H9 (cell line): Measurements from ENCODE around the gene SDK1. TPM values are rescaled to one million over a fixed set of nuclear protein-coding genes. Genes with fewer than 3 reads are reported as not detected.

ENCODE experiments used
- DNase-seq: peaks from one replicate; pipeline ENCODE4 v3.0.0-alpha.2; 2017
- H2AFZ ChIP-seq: one replicate; pipeline ENCODE4 v1.6.1; 2013; ENCODE audit warnings: mild to moderate bottlenecking, low read length, control low read depth, moderate library complexity
- H2AK5ac ChIP-seq: 2 replicates; pipeline ENCODE4 v1.6.1; 2013; ENCODE audit warnings: low read length, control low read depth, mixed read lengths; ENCODE audit not compliant: insufficient read length
- H2BK120ac ChIP-seq: one replicate; pipeline ENCODE4 v1.6.1; 2013; ENCODE audit warnings: low read depth, mild to moderate bottlenecking, low read length, control low read depth, inconsistent platforms; ENCODE audit not compliant: poor library complexity, severe bottlenecking
- H2BK12ac ChIP-seq: 2 replicates; pipeline ENCODE4 v1.6.1; 2013; ENCODE audit warnings: low read length, control low read depth, mixed read lengths, low read depth; ENCODE audit not compliant: insufficient read length
- H2BK15ac ChIP-seq: 2 replicates; pipeline ENCODE4 v1.6.1; 2013; ENCODE audit warnings: low read depth, low read length, control low read depth
- H2BK20ac ChIP-seq: one replicate; pipeline ENCODE4 v1.6.1; 2013; ENCODE audit warnings: low read depth, mild to moderate bottlenecking, low read length, control low read depth, inconsistent platforms; ENCODE audit not compliant: poor library complexity, severe bottlenecking
- H2BK5ac ChIP-seq: 2 replicates; pipeline ENCODE4 v1.6.1; 2013; ENCODE audit warnings: low read length, control low read depth, mixed read lengths; ENCODE audit not compliant: insufficient read length
- H3K14ac ChIP-seq: 2 replicates; pipeline ENCODE4 v1.6.1; 2013; ENCODE audit warnings: low read length, control low read depth; ENCODE audit not compliant: insufficient read depth
- H3K18ac ChIP-seq: 2 replicates; pipeline ENCODE4 v1.6.1; 2013; ENCODE audit warnings: low read depth, mild to moderate bottlenecking, mixed read lengths, low read length, control low read depth; ENCODE audit not compliant: insufficient read length
- H3K23ac ChIP-seq: 2 replicates; pipeline ENCODE4 v1.6.1; 2013; ENCODE audit warnings: low read length, control low read depth, mixed read lengths, low read depth; ENCODE audit not compliant: insufficient read length
- H3K23me2 ChIP-seq: 2 replicates; pipeline ENCODE4 v1.6.1; 2013; ENCODE audit warnings: low read depth, mild to moderate bottlenecking, mixed read lengths, low read length, control low read depth; ENCODE audit not compliant: insufficient read length, poor library complexity, severe bottlenecking
- H3K27ac ChIP-seq: 2 replicates; pipeline ENCODE4 v1.5.1; 2013; ENCODE audit warnings: low read length, control low read depth, mixed read lengths, low read depth; ENCODE audit not compliant: insufficient read length
- H3K27me3 ChIP-seq: 2 replicates; pipeline ENCODE4 v1.6.1; 2013; ENCODE audit warnings: low read length, control low read depth, inconsistent platforms; ENCODE audit not compliant: insufficient read depth
- H3K4ac ChIP-seq: 2 replicates; pipeline ENCODE4 v1.6.1; 2013; ENCODE audit warnings: low read depth, mild to moderate bottlenecking, control low read depth, inconsistent platforms, low read length, moderate library complexity
- H3K4me1 ChIP-seq: 2 replicates; pipeline ENCODE4 v1.6.1; 2013; ENCODE audit warnings: low read length, control low read depth, inconsistent platforms; ENCODE audit not compliant: insufficient read depth
- H3K4me2 ChIP-seq: 2 replicates; pipeline ENCODE4 v1.6.1; 2013; ENCODE audit warnings: low read length, control low read depth, mixed read lengths; ENCODE audit not compliant: insufficient read length, insufficient read depth
- H3K56ac ChIP-seq: 2 replicates; pipeline ENCODE4 v1.6.1; 2013; ENCODE audit warnings: low read depth, mild to moderate bottlenecking, mixed read lengths, low read length, control low read depth; ENCODE audit not compliant: insufficient read length
- H3K79me1 ChIP-seq: 2 replicates; pipeline ENCODE4 v1.6.1; 2013; ENCODE audit warnings: low read depth, mild to moderate bottlenecking, moderate library complexity, low read length, control low read depth, inconsistent platforms; ENCODE audit not compliant: insufficient read depth, poor library complexity, severe bottlenecking
- H3K79me2 ChIP-seq: 2 replicates; pipeline ENCODE4 v1.6.1; 2013; ENCODE audit warnings: low read length, control low read depth, inconsistent platforms; ENCODE audit not compliant: insufficient read depth
- H3K9ac ChIP-seq: 2 replicates; pipeline ENCODE4 v1.6.1; 2013; ENCODE audit warnings: low read length, control low read depth, mixed read lengths; ENCODE audit not compliant: insufficient read length; ENCODE audit errors: extremely low read depth
- H3K9me3 ChIP-seq: one replicate; pipeline ENCODE4 v1.6.1; 2013; ENCODE audit warnings: low read depth, low read length, inconsistent platforms; ENCODE audit not compliant: control insufficient read depth
- H3T11ph ChIP-seq: one replicate; pipeline ENCODE4 v1.6.1; 2013; ENCODE audit warnings: mild to moderate bottlenecking, low read length, control low read depth, inconsistent platforms
- H4K20me1 ChIP-seq: one replicate; pipeline ENCODE4 v1.6.1; 2013; ENCODE audit not compliant: control insufficient read depth, insufficient read length, insufficient read depth
- H4K5ac ChIP-seq: 2 replicates; pipeline ENCODE4 v1.6.1; 2013; ENCODE audit warnings: low read depth, mild to moderate bottlenecking, mixed read lengths, low read length, control low read depth; ENCODE audit not compliant: insufficient read length
- H4K8ac ChIP-seq: replicated peaks from 2 replicates; pipeline ENCODE4 v1.6.1; 2013; ENCODE audit warnings: low read length, control low read depth, mixed read lengths, low read depth; ENCODE audit not compliant: insufficient read length
- H4K91ac ChIP-seq: 2 replicates; pipeline ENCODE4 v1.6.1; 2013; ENCODE audit warnings: low read depth, mild to moderate bottlenecking, moderate library complexity, mixed read lengths, low read length, control low read depth; ENCODE audit not compliant: insufficient read length
- H3K27ac Mint-ChIP-seq, 3 experiments: 2 replicates in 2 of 3; 3 replicates in 1 of 3; pipeline ENCODE4 v1.8.0; 2020 to 2021; ENCODE audit warnings: mixed read lengths in 3 of 3, mild to moderate bottlenecking in 1 of 3, moderate library complexity in 1 of 3
- H3K27me3 Mint-ChIP-seq: 2 replicates; pipeline ENCODE4 v1.8.0; 2021; ENCODE audit warnings: low read depth, mild to moderate bottlenecking, moderate library complexity, mixed read lengths
- H3K36me3 Mint-ChIP-seq, 3 experiments: 2 replicates in 2 of 3; 3 replicates in 1 of 3; pipeline ENCODE4 v1.8.0; 2020 to 2021; ENCODE audit warnings: low read depth in 3 of 3, mixed read lengths in 3 of 3; ENCODE audit not compliant: insufficient read depth in 1 of 3
- H3K4me1 Mint-ChIP-seq, 2 experiments: 2 replicates each; pipeline ENCODE4 v1.8.0; 2020; ENCODE audit warnings: mixed read lengths in 2 of 2
- H3K4me3 Mint-ChIP-seq, 2 experiments: 2 replicates in 1 of 2; 3 replicates in 1 of 2; pipeline ENCODE4 v1.8.0; 2020 to 2021; ENCODE audit warnings: mild to moderate bottlenecking in 2 of 2, mixed read lengths in 2 of 2, moderate library complexity in 1 of 2
- H3K9me3 Mint-ChIP-seq, 2 experiments: 2 replicates in 1 of 2; 3 replicates in 1 of 2; pipeline ENCODE4 v1.8.0; 2020; ENCODE audit warnings: mild to moderate bottlenecking in 2 of 2, mixed read lengths in 2 of 2, moderate library complexity in 1 of 2
- WGBS: extraction: QIAGEN DNeasy Blood & Tissue Kit; methylation state at CpG from one replicate; pipeline ENCODE4 v1.1.7; 2013; ENCODE audit warnings: missing lambda C conversion rate, low lambda C conversion rate, mixed read lengths; ENCODE audit not compliant: insufficient read length; ENCODE audit errors: extremely low coverage; 5-methylcytosine and 5-hydroxymethylcytosine counted together
- total RNA-seq: library from RNA; stranded (reverse); gene quantifications from 2 replicates; pipeline ENCODE4 v1.2.1, GENCODE V29; 2021
- TF ChIP-seq, protein P1 (sequence below): fragments of 200-600 bp; sonication (generic); conservative IDR thresholded peaks from 3 replicates; pipeline ENCODE4 v1.8.0; 2021; ENCODE audit warnings: antibody characterized with exemption, mild to moderate bottlenecking

Gene SDK1
- total RNA-seq, 1 experiment from 2014 or later: 8.7 TPM

DNA sequence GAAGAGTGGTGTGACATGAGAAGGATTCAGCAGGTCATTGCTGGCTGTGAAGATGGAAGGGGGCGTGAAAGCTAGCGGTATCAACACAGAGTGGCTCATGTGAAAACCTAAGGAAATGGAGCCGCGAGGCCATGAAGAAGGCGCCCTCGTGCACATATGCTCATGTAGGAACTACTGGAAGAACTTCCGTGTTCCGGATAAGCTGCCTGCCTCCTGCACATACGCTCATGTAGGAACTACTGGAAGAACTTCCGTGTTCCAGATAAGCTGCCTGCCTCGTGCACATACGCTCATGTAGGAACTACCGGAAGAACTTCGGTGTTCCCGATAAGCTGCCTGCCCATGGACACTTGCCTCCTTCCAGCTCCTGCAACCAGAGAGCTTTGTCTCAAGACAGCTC lies 179.1 kb downstream of the SDK1 start:
- Mint-ChIP-seq H3K36me3 (no peaks in the 10 kb centered on the region), H3K9me3 (no peaks in the 10 kb centered on the region), H3K27me3 (no peaks in the 10 kb centered on the region), H3K27ac (no peak overlapping the region; a peak in 1 of 7 replicates), H3K4me3 (no peak overlapping the region), H3K4me1 (peaks cover 9 to 10% of the 10 kb centered on the region in 2 experiments)
- no peak overlapping the region for H4K8ac ChIP-seq
- H3K4ac ChIP-seq: no peak overlapping the region
- H4K5ac ChIP-seq: no peak overlapping the region
- H2BK120ac ChIP-seq: no peak overlapping the region
- no peaks in the 10 kb centered on the region for H3K23me2 ChIP-seq
- H3K9ac ChIP-seq: no peak overlapping the region
- H3T11ph ChIP-seq: no peak overlapping the region
- peak overlapping the region; percentile 38 for H3K18ac ChIP-seq
- H2BK12ac ChIP-seq: no peak overlapping the region
- no peaks in the 10 kb centered on the region for H3K4me1 ChIP-seq
- no peak overlapping the region for H3K4me2 ChIP-seq
- H3K23ac ChIP-seq: no peak overlapping the region
- peak overlapping the region; percentile 91 for H4K91ac ChIP-seq
- no peaks in the 10 kb centered on the region for H3K79me1 ChIP-seq
- no peak overlapping the region for H2BK15ac ChIP-seq
- WGBS: no CpG with 5 or more reads among the region's 15 CpGs
- no peaks in the 10 kb centered on the region for H4K20me1 ChIP-seq
- no peak overlapping the region for H2BK20ac ChIP-seq
- no peak for DNase-seq
- no peak overlapping the region for H2BK5ac ChIP-seq
- H2AK5ac ChIP-seq: no peak overlapping the region
- H3K14ac ChIP-seq: no peak overlapping the region; the same call in 1 of the 2 replicates
- H3K9me3 ChIP-seq: no peaks in the 10 kb centered on the region
- no peaks in the 10 kb centered on the region for H3K79me2 ChIP-seq
- H2AFZ ChIP-seq: no peak overlapping the region
- H3K27me3 ChIP-seq: no peaks in the 10 kb centered on the region
- no peak overlapping the region for H3K56ac ChIP-seq
- TF ChIP-seq, protein P1, sequence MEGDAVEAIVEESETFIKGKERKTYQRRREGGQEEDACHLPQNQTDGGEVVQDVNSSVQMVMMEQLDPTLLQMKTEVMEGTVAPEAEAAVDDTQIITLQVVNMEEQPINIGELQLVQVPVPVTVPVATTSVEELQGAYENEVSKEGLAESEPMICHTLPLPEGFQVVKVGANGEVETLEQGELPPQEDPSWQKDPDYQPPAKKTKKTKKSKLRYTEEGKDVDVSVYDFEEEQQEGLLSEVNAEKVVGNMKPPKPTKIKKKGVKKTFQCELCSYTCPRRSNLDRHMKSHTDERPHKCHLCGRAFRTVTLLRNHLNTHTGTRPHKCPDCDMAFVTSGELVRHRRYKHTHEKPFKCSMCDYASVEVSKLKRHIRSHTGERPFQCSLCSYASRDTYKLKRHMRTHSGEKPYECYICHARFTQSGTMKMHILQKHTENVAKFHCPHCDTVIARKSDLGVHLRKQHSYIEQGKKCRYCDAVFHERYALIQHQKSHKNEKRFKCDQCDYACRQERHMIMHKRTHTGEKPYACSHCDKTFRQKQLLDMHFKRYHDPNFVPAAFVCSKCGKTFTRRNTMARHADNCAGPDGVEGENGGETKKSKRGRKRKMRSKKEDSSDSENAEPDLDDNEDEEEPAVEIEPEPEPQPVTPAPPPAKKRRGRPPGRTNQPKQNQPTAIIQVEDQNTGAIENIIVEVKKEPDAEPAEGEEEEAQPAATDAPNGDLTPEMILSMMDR: no peak
- no peak overlapping the region for H3K27ac ChIP-seq
